GM19397 (cell line): ENCODE results near the gene CELF4.

Experiments used
- ATAC-seq: cut with Tn5 transposase; IDR thresholded peaks from one replicate; pipeline ENCODE4 v1.9.1; 2021; ENCODE audit warnings: mild to moderate bottlenecking, moderate library complexity; ENCODE audit not compliant: unreplicated experiment

The CELF4 gene

DNA sequence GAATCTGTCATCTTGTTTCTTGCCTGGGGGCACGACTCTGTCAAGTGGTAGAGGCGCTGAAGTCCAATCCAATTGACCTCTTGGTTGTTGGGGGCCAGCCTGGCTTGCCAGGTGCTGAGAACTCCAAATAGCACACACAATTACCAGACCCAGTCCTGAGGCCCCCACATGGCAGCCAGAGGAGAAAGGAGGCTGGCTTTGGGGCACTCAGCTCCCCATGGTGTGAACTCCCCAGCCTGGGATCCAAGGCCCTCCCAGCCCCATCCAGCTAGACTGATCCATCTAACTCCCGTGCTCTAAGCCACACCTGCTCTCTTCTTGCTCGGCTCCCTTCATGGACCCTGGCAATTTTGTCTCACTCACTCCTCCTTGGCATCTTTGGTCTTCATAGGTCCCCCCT, 170.0 kb downstream of the CELF4 start:
- no peak for ATAC-seq

DNA sequence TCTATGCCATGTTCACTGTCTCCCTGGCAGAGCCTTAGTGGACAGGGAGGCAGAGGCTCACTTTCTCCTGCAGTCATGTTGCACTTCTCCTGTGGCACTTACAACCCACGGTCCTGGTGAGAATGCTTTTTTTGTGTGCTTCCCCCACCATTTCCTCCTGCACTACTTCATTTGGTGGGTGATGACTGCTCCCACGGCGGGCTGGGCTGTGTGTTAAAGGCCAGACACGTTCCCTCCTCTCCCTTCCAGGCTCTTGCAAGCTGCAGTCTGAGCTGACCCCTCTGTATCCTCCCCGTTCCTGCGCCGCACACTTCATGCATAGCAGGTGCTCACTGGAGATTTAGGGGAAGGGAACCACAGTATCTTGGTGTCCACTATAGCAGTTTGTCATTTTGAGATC, 170.5 kb downstream of the CELF4 start:
- ATAC-seq, result no peak

DNA sequence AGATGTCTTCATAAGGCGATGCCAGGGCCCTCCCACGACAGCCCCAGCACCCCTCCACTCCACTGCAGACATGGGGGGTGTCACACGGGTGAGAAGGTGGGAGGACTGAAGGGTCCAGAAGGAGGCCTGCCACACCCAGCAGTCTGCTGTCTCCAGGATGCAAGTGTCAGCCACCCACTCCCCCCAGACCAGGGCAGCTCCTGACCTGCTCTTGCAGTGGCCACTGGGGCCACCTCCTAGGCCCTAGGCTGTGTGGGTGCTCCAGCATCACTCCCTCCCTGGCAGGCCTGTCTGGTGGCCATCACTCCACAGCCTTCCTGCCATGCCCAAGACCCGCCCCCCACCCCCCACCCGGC, 171.0 kb downstream of the CELF4 start:
- no peak for ATAC-seq

DNA sequence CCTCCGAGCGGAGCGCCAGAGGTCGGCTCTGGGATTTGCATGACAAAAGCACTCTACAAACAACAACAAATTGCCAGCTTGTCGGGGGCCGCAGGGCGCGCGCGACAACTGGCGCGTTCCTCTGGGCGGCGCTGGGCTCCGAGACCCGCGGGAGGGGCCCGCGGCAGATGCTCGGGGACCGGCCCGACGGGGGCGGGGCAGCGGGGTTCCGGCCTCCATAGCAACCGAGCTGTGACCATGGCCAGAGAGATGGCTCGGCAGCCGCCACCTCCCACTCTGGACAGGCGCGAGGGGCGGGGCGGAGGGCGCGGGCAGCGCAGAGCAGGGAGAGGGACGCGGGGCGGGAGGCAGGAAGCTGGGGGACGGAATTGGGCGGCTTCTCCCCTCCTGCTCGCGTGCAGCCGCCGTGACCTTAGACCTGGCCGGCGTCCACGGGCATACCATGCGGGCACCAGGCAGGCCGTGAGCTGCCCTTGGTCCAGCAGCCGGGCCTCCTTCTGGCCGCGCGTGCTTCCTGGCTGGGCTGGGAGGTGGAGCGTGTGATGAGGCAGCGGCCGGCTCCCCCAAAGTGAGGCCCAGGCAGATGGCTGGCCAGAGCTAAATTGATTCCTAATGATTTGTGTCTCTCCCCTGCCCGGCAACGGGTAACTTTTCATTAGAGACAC, 171.5 kb downstream of the CELF4 start:
- no peak for ATAC-seq

DNA sequence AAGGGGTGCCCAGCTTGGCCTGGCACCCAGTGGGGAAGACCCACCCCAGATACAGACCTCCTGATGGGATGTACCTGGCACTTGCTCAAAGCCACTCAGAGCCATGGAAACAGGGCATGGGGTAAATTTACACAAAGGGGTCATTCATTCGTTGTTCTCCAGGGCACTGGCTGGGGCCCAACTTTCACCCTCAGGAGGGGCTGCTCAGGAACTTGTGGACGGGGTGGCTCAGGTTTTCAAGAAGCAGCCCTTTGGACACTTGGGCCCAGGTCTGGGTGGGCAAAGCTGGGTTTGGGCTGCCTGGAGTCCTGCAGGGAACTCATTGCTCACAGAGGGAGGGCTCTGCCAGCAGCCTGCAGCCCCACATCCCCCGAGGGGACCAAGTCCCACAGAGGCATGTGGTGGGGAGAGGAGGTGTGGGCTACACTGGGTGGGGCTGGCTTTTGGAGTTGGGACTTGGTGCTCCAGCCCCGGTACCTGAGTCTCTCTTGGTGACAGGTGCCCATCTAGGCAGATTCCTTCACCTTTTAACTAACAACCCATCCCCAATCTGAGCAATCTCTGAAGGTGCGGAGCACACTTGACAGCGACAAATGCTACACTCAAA, 172.3 kb downstream of the CELF4 start:
- no peak for ATAC-seq

DNA sequence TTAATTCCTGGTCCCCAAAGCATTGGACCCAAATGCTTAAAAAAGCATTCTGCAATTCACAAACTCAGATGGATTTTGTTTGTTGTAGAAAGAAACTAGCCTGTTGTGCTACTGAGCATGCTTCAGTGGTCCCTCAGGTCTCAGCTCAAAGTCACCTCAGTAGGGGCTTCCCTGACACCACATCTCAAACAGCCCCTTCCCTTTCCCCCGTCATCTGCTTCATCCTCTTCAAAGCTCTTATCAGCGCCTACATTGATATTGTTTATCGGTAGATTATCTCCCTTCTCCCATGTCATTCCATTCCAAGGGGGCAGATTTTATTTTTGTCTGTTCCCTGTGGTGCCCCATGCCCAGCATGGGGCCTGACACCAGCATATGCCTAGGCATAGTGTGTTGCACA, 172.9 kb downstream of the CELF4 start:
- ATAC-seq, result no peak

DNA sequence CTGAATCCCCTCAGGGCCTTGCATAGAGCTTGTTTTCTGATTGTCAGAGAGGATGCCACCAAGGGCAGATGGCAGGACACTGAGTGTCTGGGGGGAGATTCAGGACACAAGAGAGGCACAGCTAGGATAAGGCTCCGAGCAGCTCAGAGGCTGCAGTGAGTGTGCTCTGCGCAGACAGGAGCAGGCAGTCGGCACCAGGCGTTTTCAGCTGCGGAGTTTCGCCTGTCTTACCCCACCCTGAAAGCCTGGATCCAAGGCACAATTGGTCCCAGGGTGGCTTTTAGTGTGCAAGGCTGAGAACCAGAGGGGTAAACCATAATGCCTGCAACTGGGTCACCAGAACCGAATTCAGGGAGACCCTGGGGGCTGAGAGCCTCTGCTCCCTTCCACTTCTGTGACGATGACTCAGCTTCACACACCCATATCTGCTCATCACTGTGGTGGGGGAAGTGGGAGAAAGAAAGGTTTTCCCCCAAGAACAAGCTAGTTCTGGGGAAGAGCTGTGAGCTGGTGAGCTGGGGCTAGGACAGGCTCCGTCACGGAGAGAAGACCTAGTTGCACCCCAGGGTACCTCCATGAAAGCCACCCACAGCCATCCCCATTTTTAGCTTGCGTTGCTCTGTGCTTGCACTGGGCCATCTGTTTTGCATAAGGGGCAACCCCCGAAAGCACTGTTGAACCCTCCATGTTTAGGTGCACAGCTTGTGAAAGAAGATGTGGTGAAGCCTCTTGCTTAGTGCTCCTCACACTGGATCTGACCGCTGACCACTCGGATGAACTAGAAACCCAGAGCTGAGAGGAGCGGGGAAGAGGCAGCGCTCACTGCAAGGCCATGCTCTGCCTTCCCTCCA, 173.7 kb downstream of the CELF4 start:
- ATAC-seq, result no peak

DNA sequence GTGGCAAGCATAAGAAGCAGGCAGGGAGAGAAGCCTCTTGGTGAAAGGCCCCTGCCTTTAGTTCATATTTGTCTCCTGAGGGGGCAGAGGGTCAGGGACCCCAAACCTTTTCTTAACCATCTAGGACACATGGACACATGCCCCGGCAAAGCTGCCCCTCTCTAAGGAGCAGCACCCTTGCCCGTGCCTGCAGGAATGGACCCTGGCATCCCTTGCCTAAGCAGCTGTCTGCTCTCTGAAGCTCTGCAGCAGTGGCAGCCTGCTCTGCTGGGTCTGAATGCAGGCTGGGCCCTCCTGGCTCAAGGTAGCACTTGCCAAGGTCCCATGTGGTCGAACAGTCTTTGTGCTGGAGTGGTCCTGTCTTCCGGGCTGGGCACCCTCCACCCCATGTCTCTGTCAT, 174.4 kb downstream of the CELF4 start:
- no peak for ATAC-seq

DNA sequence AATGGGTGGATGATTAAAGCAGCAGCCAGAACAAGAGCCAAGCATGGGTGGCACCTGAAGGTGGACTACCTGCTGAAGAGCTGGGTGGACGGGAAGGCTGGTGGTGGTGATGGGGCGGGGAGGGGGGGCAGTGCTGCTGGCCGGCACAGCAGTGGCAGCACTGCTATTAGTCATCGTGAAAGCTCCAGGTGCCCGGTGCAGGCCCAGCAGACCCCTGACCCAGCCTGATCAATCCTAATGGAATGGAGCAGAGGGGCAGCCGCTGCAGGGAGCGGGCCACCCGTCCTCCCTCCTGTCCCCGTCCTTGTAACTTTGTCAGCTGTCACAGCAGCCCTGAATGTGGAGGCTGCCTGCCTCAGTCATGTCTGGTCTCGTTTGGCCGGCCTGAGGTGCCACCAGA, 174.9 kb downstream of the CELF4 start:
- no peak for ATAC-seq

DNA sequence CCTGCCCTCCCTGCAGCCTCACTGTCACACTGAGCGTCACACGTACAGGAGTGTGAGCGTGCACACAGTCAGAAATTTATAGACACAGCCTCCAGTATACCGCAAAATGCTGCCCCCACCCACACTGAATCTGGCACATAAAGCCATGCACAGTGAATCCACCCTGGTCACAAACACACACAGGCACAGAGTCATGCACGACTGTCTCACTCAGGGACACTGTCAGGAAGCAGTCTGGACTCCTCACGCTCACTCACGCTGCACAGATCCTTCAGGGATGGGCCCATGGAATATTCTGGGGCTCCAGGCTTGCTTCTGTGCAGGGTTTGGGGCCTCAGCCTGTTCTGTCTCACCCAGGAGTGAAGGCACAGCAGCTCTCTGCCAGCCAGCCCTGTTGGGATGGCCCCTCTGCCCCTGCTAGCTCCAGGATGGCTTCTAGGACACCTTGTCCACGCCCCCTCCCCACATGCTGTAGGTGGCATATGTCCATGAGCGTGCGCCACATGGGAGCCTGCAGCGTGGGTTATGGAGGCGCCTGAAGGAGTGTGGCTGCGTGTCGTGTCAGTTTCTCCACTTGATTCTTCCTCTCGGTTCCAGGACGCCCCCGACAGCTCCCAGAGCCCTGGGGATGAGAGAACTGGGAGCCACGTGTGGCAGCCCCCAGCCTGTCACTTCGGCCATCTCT, 175.8 kb downstream of the CELF4 start:
- ATAC-seq, result no peak

DNA sequence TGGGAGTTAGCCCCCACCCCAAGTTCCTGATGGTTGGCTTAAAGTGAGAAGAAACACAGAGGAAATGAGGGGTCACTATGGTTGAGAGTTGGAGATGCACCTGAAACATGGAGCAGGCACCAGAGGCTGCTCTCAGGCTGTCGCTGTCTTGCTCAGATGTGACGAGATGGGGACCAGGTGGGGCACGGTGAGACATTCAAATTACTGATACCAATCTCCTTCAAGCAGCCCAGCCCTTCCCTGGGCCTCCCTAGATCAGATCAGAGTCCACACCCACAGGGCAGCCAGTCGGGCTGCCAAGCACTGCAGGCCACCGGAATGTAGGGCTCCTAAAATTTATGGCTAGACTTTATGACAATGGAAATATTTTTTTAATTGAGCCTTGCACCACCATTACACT, 176.6 kb downstream of the CELF4 start:
- no peak for ATAC-seq

DNA sequence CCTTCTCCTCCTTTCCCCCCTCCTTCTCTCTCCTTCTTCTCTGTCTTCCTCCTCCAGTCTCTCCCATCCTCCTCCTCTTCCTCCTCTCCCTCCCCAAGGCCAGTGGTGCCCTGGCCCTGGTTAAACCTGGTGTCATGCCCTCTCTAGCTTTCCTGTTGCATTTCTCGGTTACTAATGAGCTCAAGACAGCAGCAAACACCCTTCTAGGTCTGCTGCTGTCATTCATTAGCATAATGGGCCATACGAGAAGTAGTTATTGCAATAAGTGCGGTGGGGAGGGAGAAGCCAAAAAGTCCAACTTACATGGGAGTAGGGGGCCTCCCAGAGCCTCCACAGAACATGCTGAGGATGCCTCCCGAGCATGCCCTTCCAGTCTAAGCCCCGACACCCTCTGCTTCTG, 177.2 kb downstream of the CELF4 start:
- no peak for ATAC-seq

DNA sequence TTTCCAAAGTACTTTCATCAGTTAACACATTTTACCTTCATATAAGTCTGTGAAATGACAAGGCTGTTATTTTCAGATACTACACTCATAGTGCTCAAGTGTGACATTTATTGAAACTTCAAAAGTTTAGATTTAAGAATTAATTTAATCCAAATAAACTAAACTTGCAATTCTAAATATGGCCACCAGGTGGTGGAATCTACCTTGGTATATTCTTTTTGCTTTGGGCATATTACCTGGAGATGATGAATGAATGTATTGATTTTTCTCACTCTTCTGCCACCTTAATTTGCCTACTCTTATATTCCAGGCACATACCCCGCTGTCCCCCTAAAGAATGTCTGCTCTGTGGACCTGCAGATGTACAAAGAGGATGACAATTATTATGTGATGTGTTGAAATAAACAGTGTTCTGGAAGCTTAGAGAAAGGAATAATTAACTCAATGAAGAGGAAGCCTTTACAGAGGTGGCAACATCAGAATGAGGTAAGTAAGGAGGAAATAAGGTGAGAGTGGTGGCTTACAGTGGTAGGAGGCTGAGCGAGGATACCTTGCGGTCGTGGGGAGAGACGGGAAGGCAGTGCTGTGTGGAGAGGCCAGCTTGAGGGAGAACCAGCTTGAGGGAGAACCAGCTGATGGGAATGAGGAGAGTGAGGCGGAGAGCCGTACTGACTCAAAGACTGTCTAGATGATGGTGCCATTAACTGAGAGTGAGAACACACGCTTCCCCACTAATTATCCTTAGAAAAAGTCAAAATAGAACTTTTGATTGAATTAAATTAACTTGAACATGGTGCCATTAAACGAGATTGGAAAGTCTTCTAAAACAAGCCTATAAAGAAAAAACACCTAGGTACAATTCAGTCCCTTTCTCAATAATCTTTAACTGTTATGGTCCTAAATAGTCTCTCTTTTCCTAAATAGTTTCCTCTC, 179.5 kb downstream of the CELF4 start:
- ATAC-seq, result no peak

DNA sequence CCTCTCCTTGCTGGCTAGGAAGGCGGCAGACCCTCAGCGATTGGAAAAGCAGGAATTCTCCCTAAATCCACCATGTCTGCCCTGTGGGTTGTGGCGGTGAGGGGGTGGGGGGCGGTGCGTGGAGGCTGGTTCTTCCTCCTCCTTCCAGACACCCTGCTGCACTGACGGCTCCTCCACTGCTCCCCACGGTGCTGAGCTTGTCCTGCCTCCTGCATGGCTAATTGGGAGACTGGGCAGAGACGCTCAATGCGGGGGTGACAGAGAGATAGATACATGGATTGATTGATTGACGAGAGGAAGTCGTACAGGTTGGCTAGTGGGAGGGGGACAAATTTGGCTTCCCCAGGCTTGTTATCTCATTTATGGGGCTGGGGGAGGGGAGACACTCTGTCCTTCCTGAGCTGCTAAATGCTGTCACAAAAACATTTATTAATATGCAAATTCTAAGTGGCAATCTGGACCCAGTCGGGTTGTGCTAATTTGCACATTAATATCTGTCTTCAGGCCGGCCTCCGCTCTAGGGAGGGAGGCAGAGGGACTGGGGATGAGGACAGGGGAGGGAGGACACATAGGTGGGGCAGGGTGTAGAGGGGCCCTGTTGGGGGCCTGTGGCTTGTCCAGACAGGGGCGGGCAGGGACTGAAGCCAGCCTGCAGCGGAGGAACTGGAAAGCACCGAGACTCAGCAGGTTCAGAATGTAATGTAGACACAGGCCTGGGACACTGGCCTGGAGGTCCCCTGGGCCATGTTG, 181.6 kb downstream of the CELF4 start:
- no peak for ATAC-seq

DNA sequence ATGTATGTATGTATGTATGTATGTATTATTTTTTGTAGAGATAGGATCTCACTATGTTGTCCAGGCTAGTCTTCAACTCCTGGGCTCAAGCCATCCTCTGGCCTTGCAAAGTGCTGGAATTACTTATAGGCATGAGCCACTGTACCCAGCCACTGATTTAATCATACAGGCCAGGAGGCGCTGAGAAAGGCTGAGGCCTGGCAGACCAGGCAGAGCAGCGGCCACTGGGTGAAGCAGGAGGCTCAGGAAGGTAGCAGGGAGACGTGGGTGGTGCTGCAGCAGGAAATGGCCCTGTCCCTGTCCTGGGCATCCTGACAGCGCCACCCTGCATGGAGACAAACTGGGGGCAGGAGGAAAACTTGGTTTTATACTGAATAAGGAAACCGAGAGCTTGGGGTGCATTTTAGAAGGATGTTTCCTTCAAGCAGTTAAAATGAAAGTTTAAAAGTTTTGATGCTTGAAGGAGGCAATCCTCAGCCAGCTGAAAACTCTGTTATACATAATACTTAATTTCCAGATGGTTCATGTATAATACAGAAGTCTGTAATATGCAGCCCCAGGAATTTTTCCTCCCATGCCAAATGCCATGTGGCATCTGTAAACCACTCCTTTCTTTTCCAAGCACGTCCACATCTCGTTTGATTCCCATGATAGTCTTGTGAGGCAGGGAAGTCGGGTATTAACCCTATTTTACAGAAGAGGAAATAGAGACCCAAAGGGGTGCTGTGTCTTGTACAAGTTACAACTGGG, 182.4 kb downstream of the CELF4 start:
- no peak for ATAC-seq

DNA sequence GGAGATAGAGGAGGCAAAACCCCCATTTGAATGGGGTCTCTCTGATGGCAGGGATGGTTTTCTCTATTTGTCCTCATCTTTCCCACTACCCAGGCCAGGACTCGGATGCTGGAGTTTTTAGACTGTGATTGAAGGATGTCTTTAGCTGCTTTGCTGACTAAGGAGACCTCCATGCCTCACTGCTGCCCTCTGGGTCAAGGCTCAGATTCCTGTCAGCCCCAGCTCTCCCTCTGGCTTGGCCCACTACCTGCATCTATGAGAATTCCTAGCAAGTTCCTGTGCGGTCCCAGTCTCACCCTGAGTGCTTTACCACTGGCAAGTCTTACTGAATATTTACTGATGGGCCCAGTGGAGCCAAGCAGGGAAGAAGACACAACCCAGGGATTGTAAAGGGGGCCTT, 184.0 kb downstream of the CELF4 start:
- no peak for ATAC-seq

DNA sequence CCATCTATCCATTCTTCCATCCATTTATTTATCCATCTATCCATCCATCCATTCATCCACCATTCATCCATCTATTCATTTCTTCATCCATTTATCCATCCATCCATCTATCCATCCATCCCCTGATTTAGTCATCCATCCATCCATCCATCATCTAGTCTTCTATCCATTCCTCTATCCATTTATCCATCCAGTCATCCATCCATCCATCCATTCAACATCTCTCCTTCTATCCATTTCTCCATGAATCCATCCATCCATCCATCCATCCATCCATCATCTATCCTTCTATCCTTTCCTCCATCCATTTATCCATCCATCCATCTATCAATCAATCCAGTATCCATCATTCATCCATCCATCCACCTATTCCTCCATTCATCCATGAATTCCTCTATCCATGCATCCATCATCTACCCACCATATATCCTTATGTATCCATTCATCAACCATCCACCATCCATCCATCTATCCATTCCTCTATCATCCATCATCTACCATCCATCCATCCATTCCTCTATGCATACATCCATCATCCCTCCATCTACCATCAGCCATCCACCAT, 185.0 kb downstream of the CELF4 start:
- no peak for ATAC-seq

DNA sequence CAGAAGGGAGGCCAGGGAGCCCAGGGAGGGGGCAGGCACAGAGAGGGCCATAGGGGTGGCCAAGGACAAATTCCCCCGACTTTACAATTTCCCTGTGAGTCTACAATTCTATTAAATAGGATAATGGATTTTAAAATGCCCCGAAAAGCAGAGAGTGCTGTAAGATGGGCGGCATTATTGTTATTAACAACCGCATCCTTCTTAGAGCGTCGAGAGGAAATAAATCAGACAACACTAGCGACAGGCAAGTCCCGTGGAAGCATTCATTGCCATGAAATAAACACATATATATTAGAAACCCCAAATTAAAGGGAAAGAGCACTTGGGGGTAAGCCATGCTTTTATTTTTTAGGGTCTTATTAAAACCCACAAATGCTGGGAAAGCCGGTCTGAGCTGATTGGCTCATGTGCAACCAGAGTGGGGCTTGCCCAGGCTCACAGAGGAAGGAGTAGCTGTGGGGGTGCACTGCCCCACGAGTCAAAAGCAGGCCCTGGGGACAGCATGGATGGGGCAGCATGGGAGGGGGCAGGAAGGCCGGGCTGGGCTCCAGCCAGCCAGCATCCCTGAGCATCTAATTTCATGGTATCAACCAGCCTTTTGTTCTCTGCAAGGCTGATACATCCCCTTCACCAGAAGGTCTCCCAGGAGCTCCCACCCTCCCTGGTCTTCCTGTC, 187.1 kb downstream of the CELF4 start:
- no peak for ATAC-seq
